Astrocyte (in vitro differentiated cells and primary cell): Measurements from ENCODE around the gene HMGN1.

ENCODE experiments used
- CTCF ChIP-seq: IDR thresholded peaks from 2 replicates; pipeline ENCODE4 v1.5.1; 2011; ENCODE audit warnings: low read depth, mild to moderate bottlenecking, inconsistent platforms, low read length, moderate library complexity; ENCODE audit not compliant: insufficient read depth
- EZH2 ChIP-seq: IDR thresholded peaks from 2 replicates; pipeline ENCODE4 v1.6.1; 2012; ENCODE audit warnings: mild to moderate bottlenecking, low read length, inconsistent platforms; ENCODE audit not compliant: insufficient read depth

GRCh38 chr21:39296891-39297290 is 52.0 kb downstream of the HMGN1 start:
- TF ChIP-seq CTCF (no peak), EZH2 (no peak)
